Pancreas (tissue), 10 donors: ENCODE results near the gene PITPNM1. TPM values are rescaled to one million over a fixed set of nuclear protein-coding genes. Genes with fewer than 3 reads are reported as not detected.

Source experiments
- ATAC-seq, 4 donors: fragments of 200-7000 bp; cut with Tn5 transposase; one replicate each; pipeline versions ENCODE4 v1.8.0 to v1.9.1; 2020; ENCODE audit warnings: mild to moderate bottlenecking in 4 of 4, moderate library complexity in 4 of 4
- DNase-seq, 6 donors: peaks; one replicate each; pipeline ENCODE4 v3.0.0-alpha.2; 2020
- FAIRE-seq: peaks from 2 replicates; lab custom pipeline; 2012; peaks lifted over from hg19 to GRCh38; lab: Jason Lieb, UNC
- H3K27ac ChIP-seq, 4 donors: fragments of 200-600 bp; sonication (generic); 1 replicate in 3 of 4; 2 replicates in 1 of 4; pipeline versions ENCODE4 v1.5.0 to v1.8.0; 2020
- H3K27me3 ChIP-seq, 4 donors: fragments of 200-600 bp; one replicate each; pipeline ENCODE4 v1.8.0; 2021
- H3K36me3 ChIP-seq, 3 donors: fragments of 200-600 bp; sonication (generic) in 1 of 3; one replicate each; pipeline versions ENCODE4 v1.5.0 to v1.8.0; 2020 to 2021
- H3K4me1 ChIP-seq, 3 donors: fragments of 200-600 bp; one replicate each; pipeline ENCODE4 v1.8.0; 2021
- H3K4me3 ChIP-seq, 4 donors: fragments of 200-600 bp; sonication (generic) in 2 of 4; one replicate each; pipeline versions ENCODE4 v1.5.0 to v1.8.0; 2020 to 2021
- H3K9me3 ChIP-seq, 4 donors: fragments of 200-600 bp; one replicate each; pipeline ENCODE4 v1.8.0; 2021
- CTCF ChIP-seq, 4 donors: fragments of 200-600 bp; sonication (generic) in 3 of 4; IDR thresholded peaks; one replicate each; pipeline versions ENCODE4 v1.5.0 to v1.8.0; 2021; ENCODE audit warnings: antibody characterized with exemption in 4 of 4
- WGBS, 2 donors: extraction: QIAGEN DNeasy Blood & Tissue Kit; methylation state at CpG; one replicate each; pipeline ENCODE4 v1.1.7; 2013; 5-methylcytosine and 5-hydroxymethylcytosine counted together
- intact Hi-C, 3 donors: fragments of 100-400 bp; cut with DNase I; formaldehyde crosslinking; loops; one replicate each; pipeline versions ENCODE4 v1.11.1 to v1.14.2; 2022
- polyA plus RNA-seq, 2 donors: library from polyadenylated mRNA; stranded (reverse); fragments of 200-250 nt; gene quantifications; one replicate each; pipeline ENCODE4 v1.2.3, GENCODE V29; 2013
- total RNA-seq, 6 donors: library from RNA; stranded (reverse); fragmentation: NEBNext Ultra II Directional in 4 of 6; extraction: Animal tissue kit (Norgen Biotek cat#: 25700) in 4 of 6; gene quantifications; one replicate each; pipeline versions ENCODE4 v1.2.1 to v1.2.4, GENCODE V29; 2021 to 2023
- donor health status: healthy with polysubstance abuse.
- donor health status: DM: no; HTN: no; CAD: no; lungs with moderate emphysema.
- donor health status: DM: no; HTN: no; CAD: no.
- donor health status: control.
- donor health status: control.
- donor health status: Bipolar disorder and iron deficiency.
- donor health status: DM: yes; HTN: yes; CAD: no.
- donor health status: DM: no; HTN: no; CAD: no.
- donor health status: DM: no; HTN: no; CAD: no.
- donor health status: DM: yes; HTN: yes; CAD: no.

PITPNM1 gene
- total and polyA plus RNA-seq, 8 donors, result 10.2 to 35.7 (median 24.3) TPM

DNA sequence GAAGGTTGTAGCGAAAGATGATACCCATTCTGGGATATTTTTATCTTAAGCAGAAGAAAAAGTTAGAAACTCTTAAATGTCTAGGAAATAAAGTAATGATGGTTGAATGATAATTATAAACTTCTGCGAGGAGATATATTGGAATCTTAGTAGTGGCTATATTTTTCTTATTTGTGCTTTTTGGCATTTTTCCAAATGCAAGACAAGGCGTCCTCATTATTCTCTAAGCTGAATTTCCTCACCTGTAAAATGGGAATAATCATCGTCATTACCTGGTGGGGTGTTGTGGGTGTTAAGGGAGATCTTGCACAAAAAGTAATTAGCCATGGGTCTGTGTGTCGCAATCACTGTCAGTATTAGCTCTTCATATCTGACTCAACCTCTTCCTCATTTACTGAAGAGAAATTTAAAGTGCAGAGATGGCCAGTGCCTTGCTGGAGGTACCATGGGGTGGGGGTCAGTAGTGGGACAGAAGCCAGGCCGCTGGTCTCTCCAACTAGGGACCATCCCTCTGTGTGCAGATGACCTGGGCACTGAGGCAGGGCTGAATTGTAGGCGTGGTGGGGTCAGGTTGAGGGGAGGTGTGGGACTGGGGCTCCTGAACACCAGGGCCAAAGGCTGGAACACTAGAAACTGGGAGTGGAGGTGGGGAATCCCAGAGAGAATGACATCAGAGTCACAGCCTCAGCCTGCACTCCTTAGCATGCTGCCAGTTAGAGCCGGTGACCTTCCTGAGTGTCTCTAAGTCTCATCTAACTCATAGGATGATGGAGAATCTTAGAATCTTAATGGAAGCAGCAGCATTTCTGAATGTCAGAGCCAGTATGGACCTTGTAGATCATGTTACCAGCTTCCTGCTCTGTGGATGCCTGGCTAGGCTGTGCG is 4.1 kb downstream of the PITPNM1 start:
- peaks cover 0 to 13% (median 4%) of the 10 kb centered on the region in 3 donors for H3K4me1 ChIP-seq
- no peak overlapping the region for H3K27ac ChIP-seq
- no peak overlapping the region for H3K4me3 ChIP-seq
- no peaks in the 10 kb centered on the region for H3K36me3 ChIP-seq
- ATAC-seq (no peak), FAIRE-seq (no peak), DNase-seq (peak in 1 of 6 donors; percentile 42)
- TF ChIP-seq CTCF (IDR thresholded peaks at IDR 0.05), result no peak
- intact Hi-C loops, result loop anchor here in 1 of 3 donors (10.0 kb wide), 1 partner anchor 86 kb away; the partner anchor contains the start of gene CARNS1
- H3K27me3 ChIP-seq, result no peaks in the 10 kb centered on the region
- no peaks in the 10 kb centered on the region for H3K9me3 ChIP-seq
- 92 to 95% methylated on average over 9 of the region's 9 CpGs for WGBS, 2 donors

- TF ChIP-seq CTCF (IDR thresholded peaks at IDR 0.05), result no peak
- H3K4me3 ChIP-seq, result no peak overlapping the region
- H3K27ac ChIP-seq, result no peak overlapping the region
- peaks cover 0 to 8% (median 0%) of the 10 kb centered on the region in 3 donors for H3K4me1 ChIP-seq
- WGBS, 2 donors, result 69 to 92% methylated on average over 1 of the region's 1 CpG
- FAIRE-seq (no peak), DNase-seq (no peak), ATAC-seq (no peak)
- H3K36me3 ChIP-seq, result no peaks in the 10 kb centered on the region
- intact Hi-C loops, result loop anchor here in 1 of 3 donors (10.0 kb wide), 1 partner anchor 86 kb away; the partner anchor contains the start of gene CARNS1
- H3K27me3 ChIP-seq, result no peaks in the 10 kb centered on the region
- H3K9me3 ChIP-seq, result no peaks in the 10 kb centered on the region
These were observed 4.7 kb downstream of the PITPNM1 start for GRCh38 chr11:67500484-67500821.

GRCh38 chr11:67499808-67500483 is 5.2 kb downstream of the PITPNM1 start:
- TF ChIP-seq CTCF (IDR thresholded peaks at IDR 0.05), result no peak
- DNase-seq (peak in 2 of 6 donors; percentile 61 to 82), ATAC-seq (no peak), FAIRE-seq (no peak)
- no peak overlapping the region for H3K27ac ChIP-seq
- H3K9me3 ChIP-seq, result no peaks in the 10 kb centered on the region
- peaks cover 0 to 6% (median 0%) of the 10 kb centered on the region in 3 donors for H3K4me1 ChIP-seq
- intact Hi-C loops, result loop anchor here in 1 of 3 donors (10.0 kb wide), 2 partner anchors 65 to 85 kb away; partner anchors contain the start of genes CARNS1 and PTPRCAP
- WGBS, 2 donors, result 93 to 95% methylated on average over 26 of the region's 26 CpGs
- H3K27me3 ChIP-seq, result no peaks in the 10 kb centered on the region
- H3K4me3 ChIP-seq, result no peak overlapping the region
- H3K36me3 ChIP-seq, result no peaks in the 10 kb centered on the region

- DNase-seq, result peak in 1 of 6 donors; percentile 70
These were observed 6.6 kb downstream of the PITPNM1 start for GRCh38 chr11:67498544-67498972.

More at GRCh38 chr11:67498544-67498972, 6.6 kb downstream of the PITPNM1 start:
- Histone ChIP-seq H3K36me3 (no peaks in the 10 kb centered on the region), H3K27me3 (no peaks in the 10 kb centered on the region), H3K27ac (no peak overlapping the region), H3K4me3 (no peak overlapping the region), H3K4me1 (peaks cover 0 to under 1% (median 0%) of the 10 kb centered on the region in 3 donors), H3K9me3 (no peaks in the 10 kb centered on the region)
- ATAC-seq (no peak), FAIRE-seq (no peak)
- TF ChIP-seq CTCF (IDR thresholded peaks at IDR 0.05), result no peak
- WGBS, 2 donors, result 91 to 94% methylated on average over 20 to 21 of the region's 21 CpGs
- intact Hi-C loops, result loop anchor here in 1 of 3 donors (10.0 kb wide), 1 partner anchor 64 kb away; the partner anchor contains the start of gene PTPRCAP
